DMS 273 treated with DMSO at 0.1 percent for 48 hours (cell line): Measurements from ENCODE around the gene FBXL16.

ENCODE experiments used
- DNase-seq: peaks from one replicate; lab custom pipeline; 2025; lab: John Stamatoyannopoulos, UW

Gene FBXL16

DNA sequence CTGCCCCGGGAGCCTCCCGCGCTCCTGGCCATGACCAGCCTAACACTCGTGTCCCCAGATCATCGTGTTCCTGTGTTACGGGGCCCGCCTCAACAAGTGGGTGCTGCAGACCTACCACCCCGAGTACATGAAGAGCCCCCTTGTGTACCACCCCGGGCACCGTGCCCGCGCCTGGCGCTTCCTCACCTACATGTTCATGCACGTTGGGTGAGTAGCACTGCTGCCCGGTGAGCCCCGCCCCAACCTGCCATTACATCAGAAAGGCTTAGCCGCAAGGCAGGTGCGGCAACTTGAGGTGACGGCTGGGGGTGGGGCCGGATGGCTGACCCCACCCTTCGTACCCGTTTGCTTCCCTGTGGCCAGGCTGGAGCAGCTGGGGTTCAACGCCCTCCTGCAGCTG, 28.7 kb downstream of the FBXL16 start:
- DNase-seq: no peak

DNA sequence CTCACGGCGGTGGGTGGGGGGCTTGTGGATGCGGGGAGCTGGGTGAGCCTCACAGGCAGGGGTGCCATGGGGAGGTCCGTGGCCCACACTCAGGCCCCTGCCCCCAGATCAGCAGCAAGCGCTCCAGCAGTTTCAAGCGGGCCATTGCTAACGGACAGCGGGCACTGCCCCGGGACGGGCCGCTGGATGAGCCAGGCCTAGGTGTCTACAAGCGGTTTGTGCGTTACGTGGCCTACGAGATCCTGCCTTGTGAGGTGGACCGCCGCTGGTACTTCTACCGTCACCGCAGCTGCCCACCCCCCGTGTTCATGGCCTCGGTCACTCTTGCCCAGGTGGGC, 29.1 kb downstream of the FBXL16 start:
- DNase-seq: no peak

DNA sequence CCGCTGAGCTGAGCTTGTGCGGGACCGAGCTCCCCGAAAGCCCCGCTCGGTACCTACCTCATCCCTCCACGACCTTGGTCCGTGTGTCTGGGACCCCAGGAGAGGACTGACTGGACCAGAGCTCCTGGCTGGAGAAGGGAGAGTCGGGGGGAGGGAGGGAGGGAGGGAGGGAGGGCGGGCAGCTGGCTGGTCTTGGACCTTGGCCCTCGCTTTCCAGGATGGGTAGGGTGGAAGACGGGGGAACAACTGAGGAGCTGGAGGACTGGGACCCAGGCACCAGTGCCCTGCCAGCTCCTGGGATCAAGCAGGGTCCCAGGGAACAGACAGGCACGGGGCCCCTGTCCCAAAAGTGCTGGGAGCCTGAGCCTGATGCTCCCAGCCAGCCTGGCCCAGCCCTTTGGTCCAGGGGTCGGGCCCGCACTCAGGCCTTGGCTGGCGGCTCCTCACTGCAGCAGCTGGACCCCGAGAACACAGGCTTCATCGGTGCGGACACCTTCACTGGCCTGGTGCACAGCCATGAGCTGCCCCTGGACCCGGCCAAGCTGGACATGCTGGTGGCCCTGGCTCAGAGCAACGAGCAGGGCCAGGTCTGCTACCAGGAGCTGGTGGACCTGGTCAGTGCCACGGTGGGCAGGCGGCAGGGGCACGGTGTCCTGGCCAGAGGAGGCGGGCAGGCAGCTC, 29.6 kb downstream of the FBXL16 start:
- no peak for DNase-seq

DNA sequence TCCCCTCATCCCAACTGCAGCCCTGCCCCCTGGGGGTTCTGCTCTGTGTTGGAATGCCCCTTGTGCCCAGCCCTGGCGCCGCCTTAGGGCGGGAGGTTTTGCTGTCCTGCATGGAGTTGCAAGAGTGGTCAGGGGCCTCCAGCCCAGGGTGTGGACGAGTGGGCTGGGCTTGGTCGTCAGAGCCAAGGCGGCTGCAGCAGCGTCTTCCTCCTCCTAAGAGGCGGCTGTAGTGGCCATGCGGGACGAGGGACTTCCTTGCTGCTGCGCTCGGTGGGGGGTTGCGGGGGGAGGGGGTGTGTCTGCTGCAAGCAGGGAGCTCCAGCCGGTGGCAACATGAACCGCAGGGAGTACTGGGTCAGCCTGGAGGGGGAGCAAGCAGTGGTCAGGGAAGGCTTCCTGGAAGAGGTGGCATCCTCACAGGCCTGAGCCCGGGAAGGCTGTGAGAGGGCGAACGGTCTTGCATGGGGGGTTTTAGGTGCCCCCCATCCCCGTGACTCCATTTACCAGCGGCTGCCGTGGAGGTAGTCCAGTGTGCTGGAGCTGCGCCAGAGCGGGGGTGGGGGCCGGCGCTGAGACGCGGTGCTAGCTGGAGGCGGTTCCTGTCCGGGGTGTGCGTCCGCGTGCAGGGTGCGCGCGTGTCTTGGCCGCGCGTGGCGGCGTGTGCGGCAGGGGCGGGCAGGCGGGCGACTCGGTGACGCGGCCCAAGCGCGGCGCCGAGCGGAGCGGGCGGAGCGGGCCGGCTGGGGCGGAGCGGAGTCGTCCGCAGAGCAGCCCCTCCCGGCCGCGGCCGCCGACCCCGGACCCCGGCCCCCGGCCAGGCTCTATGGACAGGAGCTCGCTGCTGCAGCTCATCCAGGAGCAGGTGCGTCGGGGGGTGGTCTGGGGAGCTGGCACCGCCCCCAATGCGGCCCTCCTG, 30.4 kb downstream of the FBXL16 start, which contains the start of gene RHBDL1:
TSS of gene RHBDL1 (plus strand) at position 704 of the 916 bp plus-strand sequence. CDS start at position 824, 120 bp downstream.
- peak; percentile 33 for DNase-seq

DNA sequence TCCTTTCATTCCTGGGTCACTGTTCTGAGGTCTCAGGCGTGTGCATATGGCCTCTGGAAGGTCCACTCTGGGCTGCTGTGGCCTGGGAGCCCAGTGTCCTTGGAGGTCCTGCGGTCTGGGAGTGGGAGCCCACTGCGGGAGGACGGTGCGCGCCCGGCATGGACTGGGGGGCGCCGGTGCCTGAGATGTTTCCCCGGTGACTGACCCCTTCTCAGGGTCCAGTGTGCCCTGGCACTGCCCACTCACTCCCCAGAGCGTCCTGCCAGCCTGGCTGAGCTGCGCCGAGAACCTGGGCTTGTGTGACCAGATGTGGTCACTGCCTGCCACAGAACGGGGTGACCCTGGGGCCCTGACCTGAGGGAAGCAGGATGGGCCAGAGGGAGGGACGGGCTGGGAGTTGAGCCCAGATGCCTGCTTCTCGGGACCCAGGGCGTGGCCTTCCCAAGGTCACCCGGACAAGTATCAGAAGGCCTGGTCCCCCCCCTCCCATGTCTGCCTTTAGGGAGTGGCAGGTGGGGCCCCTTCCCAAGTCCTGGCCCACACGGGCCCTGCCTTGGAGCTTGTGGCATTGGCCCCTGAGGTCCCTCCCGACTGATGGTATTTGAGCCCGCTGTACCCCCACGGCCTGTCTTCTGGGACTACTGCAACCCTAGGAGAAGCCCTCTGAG, 31.3 kb downstream of the FBXL16 start:
- DNase-seq: no peak

DNA sequence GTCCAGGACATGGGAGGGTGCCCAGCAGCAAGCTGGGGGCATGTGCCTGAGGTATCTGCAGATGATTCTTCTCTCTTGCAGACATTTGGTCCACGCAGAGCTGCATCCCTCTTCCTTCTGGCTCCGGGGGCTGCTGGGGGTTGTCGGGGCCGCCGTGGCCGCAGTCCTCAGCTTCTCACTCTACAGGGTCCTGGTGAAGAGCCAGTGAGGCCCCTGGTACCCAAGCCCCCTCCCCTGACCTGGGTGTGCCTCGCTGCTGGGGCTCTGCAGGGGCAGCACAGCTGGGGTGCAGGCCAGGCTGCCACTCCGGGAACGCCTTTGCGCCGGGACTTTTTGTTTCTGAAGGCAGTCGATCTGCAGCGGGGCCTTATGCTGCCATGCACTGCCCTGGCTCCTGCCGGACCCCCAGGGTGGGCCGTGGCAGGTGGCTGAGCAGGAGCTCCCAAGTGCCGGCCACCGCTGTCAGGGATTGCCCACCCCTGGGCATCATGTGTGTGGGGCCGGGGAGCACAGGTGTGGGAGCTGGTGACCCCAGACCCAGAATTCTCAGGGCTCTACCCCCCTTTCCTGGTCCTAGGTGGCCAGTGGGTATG, 32.1 kb downstream of the FBXL16 start:
- DNase-seq: no peak

DNA sequence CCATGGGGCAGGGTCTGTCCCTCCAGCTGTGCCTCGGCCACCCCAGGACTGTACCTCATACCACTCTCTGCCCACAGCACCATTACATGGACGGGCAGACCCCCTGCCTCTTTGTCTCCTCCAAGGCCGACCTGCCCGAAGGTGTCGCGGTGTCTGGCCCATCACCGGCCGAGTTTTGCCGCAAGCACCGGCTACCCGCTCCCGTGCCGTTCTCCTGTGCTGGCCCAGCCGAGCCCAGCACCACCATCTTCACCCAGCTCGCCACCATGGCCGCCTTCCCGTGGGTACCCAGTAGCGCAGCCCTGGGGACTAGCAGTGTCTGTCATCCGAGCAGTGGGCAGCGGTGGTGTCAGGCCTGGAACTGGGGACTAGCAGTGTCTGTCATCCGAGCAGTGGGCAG, 32.8 kb downstream of the FBXL16 start:
- no peak for DNase-seq

DNA sequence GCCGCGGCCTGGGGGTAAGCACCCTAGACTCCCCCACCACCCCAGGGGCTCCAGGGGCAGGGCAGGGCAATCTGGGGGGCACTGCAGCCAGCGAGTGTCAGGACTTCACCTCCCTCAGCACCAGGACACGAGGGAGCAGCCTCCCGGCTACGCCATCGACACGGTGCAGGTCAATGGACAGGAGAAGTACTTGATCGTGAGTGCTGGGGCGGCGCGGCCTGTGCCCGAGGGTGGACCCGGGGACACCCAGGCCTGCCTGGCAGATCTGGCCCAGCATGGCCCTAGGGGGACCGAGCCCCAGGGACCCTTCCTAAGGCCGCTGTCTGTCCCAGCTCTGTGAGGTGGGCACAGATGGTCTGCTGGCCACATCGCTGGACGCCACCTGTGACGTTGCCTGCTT, 33.2 kb downstream of the FBXL16 start:
- no peak for DNase-seq

DNA sequence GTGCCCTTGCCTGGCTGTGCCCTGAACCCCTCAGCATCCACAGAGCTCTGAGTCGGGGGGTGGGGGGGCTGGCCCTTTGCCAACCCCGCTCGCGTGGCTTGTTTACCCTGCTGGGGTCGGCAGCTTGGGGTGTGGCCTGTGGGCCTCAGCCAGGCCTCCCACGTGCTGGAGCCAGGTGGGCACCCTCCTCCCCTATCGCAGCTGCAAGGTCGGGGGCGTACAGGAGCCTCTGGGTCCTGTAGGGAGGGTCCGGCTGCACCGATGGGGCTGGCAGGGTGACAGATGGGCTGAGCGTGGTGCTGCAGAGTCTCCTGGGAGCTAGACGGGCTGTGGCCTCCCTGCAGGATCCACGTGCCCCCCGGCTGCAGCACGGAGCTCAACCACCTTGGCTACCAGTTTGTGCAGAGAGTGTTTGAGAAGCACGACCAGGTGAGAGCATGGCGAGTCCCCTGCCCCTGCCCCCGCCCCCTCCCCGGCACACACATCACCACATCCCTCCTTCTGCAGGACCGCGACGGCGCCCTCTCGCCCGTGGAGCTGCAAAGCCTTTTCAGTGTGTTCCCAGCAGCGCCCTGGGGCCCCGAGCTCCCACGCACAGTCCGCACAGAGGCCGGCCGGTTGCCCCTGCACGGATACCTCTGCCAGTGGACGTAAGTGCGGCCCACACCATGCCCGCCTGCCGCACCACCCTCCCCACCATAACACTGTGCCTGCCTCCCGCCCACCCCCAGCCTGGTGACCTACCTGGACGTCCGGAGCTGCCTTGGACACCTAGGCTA, 34.1 kb downstream of the FBXL16 start:
- DNase-seq: no peak

DNA sequence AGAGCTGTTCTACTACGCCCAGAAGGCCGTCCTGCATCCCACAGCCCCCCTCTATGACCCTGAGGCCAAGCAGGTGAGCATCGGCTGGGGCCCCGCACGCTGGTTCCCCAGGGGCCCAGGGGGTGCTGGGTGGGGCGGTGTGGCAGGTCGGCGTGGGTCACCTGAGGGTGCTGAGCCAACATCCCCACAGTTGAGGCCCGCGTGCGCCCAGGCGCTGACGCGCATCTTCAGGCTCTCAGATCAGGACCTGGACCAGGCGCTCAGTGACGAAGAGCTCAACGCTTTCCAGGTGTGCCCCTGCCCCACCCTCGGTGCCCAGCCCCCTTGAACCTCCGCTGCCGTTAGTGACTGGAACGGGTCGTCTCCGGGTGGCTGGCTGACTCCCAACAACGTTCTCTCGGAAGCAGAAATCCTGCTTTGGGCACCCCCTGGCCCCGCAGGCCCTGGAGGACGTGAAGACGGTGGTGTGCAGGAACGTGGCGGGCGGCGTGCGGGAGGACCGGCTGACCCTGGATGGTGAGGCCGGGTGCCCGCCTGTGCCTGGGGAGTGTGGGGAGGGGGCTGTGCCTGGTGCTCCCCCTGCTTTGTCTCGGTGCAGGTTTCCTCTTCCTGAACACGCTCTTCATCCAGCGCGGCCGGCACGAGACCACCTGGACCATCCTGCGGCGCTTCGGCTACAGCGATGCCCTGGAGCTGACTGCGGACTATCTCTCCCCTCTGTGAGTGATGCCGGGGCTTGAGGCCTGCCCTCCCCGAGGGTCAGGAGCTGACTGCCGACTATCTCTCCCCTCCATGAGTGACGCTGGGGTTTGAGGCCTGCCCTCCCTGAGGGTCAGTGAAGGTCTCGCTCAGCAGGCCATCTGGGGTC, 34.9 kb downstream of the FBXL16 start:
- no peak for DNase-seq

DNA sequence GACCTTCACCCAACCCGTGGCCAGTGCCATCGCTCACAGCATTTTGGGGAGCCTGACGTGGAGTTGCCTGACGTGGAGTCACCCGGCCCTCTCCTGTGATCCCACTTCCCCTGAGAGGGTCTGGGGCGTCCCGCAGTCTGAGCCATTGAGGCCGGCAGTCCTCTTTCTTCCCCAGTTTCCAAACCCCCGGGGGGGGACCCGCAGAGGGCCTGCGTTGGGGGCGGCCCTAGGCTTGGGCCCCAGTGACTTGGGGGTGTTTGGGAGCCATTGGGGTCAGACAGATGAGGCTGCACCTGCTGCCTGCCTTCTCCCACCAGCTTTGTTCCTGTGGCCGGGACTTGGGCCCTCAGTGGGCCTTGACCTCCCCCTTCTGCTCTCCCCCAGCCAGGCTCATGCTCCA, 35.9 kb downstream of the FBXL16 start:
- no peak for DNase-seq

DNA sequence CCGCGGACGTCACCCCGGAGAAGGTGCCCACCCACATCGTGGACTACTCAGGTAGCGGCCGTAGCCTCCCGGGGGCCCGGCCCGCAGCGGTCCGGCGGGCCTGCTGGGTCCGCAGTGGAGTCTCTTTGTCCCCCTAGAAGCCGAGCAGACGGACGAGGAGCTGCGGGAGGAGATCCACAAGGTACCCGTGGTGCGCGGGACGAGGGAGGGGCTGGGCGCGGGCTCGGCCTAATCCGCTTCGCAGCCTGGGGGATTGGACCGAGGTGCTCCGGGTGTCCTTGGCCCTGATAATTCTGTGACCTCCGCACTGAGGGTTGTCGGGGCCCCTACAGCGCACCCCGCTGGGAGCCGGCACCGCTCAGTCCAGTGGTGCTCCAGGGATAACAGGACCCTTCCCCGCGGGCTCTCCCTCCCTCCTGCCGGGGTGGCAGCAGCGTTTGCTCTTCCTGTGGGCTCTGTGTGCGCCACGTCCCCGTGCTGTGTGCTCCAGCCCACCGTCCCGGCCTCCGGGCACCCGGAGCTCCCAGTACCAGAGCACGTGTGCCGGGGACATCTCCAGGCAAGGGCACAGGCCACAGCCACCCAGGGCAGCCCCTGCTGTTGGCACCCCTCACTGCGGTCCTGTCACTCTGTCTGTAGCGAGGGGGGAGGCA, 37.0 kb downstream of the FBXL16 start:
- no peak for DNase-seq

DNA sequence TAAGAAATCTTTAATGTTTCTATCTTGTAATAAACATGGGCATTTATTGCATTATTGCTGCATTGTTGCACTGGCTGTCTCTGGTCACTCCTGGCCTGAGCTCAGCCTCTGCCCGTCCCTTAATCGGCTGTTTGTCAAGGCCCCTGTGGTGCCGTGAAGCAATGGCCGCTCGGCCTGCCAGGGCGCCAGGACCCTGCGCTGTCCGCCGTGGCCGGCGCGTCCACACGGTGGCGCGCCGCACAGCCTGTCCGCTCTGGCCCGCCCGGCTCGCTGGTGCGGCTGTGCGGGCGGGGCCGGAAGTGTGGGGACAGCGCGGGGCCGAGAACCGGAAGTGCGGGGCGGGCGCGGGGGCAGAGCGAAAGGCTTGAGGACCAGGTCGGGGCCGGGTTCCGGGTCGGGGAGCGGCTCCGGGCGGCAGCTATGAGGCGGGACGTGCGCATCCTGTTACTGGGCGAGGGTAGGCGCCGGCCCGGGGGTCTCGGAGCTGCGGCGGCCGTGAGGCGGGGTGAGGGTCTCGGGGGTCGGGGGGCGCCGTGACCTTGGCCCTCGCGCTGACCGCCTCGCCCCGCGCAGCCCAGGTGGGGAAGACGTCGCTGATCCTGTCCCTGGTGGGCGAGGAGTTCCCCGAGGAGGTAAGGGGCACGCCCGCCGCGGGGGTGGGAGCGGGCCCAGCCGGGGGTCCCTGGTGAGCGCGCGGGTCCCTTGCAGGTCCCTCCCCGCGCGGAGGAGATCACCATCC, 37.7 kb downstream of the FBXL16 start, which contains the start of gene RHOT2:
TSS of gene RHOT2 (plus strand) at position 353 of the 739 bp plus-strand sequence. CDS start at position 421, 68 bp downstream.
- DNase-seq: peak; percentile 68

DNA sequence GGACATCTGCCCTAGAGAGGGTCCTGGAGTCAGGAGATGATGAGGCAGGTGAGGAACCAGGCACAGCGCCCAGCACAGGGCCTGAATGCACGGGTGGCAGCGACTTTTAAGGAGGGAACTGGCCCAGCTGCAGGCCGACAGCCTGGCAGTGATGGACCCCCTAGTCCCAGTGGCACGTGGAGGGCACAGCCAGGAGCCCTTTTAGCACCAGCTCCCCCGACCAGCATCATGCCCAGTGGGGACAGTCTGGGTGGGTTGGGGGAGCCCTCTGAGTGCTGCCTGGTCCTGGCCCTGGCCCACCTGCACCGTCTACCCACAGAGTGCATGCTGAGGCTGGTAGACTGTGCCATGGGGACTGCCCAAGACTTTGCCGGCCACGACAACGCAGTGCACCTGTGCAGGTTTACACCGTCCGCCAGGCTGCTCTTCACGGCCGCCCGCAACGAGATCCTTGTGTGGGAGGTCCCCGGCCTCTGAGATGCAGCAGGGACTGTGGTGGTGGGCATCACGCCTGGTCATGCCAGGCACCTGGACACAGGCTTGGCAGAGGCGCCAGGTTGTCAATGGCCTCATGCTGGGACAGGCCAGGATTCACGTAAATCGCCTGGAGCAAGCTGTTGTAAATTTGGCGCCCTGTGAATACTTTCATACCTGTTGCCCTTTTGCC, 38.4 kb downstream of the FBXL16 start:
- DNase-seq: no peak

DNA sequence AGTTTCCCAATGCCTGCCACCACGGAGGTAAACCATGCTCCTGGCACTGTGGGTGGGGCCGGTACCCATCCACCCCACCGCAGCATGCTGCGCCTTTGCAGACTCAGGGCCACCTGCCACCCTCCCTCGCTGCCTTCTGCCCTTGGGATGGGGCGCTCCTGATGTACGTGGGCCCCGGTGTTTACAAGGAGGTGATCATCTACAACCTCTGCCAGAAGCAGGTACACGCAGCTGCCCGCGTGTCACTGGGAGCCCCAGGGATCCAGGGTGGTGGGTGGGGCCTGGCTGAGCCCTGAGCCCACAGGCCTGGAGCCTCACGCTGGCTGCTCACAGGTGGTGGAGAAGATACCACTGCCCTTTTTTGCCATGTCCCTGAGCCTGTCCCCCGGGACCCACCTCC, 39.0 kb downstream of the FBXL16 start:
- no peak for DNase-seq

DNA sequence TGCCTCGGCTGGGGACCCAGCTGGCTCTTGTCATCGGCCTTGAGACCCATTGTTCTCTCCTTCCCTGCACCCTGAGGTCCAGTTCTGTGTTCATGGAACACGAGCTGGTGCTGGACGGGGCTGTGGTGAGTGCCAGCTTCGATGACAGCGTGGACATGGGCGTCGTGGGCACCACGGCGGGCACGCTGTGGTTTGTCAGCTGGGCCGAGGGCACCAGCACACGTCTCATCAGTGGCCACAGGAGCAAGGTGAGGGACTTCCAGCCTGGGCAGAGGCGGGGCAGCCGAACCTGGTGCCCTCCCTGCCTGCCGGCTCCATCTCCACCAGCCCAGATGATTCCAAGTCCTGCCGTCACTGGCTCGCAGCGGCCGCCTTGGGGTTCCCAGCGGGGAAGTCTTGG, 43.0 kb downstream of the FBXL16 start:
- no peak for DNase-seq

DNA sequence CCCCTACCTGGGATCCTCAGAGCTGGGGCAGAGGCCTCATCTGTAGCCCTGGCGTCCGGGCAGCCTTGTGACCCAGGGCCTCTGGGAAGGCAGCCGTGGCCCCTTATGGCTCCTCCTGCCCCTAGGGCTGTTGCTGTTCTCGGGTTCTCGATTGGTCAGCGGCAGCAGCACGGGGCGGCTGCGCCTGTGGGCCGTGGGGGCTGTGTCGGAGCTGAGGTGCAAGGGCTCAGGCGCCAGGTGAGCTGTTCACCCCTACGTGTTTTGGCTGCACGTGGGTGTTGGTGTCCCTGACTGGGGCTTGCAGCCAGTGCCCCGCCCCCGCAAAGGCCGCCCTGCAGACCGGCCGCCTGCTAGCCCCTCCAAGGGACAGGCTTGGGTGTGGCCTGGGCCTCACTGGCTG, 43.5 kb downstream of the FBXL16 start:
- DNase-seq: no peak

DNA sequence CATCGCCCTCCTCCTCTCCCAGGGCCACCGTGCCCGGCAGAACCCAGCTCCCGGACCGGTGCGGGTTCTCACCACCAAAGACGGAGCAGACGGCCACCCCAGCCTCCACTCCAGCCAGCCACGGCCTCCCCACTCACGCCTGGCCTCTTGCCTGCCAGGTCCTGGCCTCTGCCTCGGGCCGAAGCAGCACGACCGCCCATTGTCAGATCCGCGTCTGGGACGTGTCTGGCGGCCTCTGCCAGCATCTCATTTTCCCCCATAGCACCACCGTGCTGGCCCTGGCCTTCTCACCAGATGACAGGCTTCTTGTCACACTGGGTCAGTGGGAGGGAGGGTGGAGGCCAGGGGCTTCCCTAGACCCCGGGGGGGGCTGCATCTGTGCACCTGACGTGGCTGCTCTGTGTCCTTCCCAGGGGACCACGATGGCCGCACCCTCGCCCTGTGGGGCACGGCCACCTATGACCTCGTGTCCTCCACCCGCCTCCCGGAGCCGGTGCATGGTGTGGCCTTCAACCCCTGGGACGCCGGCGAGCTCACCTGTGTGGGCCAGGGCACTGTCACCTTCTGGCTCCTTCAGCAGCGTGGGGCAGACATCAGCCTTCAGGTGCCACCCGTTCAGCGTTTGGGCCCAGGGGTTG, 44.3 kb downstream of the FBXL16 start:
- no peak for DNase-seq
